SK-N-SH (cell line): ENCODE data around the gene SEC14L1.

Experiments used
- EP300 ChIP-seq, 2 experiments: IDR thresholded peaks; 2 replicates each; pipeline versions ENCODE4 v1.4.0 to v1.6.1; 2012; ENCODE audit warnings: borderline replicate concordance in 1 of 2, low read depth in 1 of 2, low read length in 1 of 2
- EZH2phosphoT487 ChIP-seq: fragments of 200-600 bp; sonication (generic); IDR thresholded peaks from 2 replicates; pipeline ENCODE4 v1.6.1; 2017; ENCODE audit warnings: low read depth, mixed run types, mild to moderate bottlenecking, antibody characterized with exemption, moderate library complexity, borderline replicate concordance
- GABPA ChIP-seq: IDR thresholded peaks from 2 replicates; pipeline ENCODE4 v1.4.0; 2012; ENCODE audit warnings: low read depth, mild to moderate bottlenecking
- MXI1 ChIP-seq: IDR thresholded peaks from 2 replicates; pipeline ENCODE4 v1.6.1; 2012; ENCODE audit warnings: mild to moderate bottlenecking, low read depth, low read length, improper control_type of control experiment
- RAD21 ChIP-seq: IDR thresholded peaks from 2 replicates; pipeline ENCODE4 v1.6.1; 2012; ENCODE audit warnings: mild to moderate bottlenecking, low read length
- RCOR1 ChIP-seq: fragments of 150-350 bp; IDR thresholded peaks from 2 replicates; pipeline ENCODE4 v1.6.1; 2017; ENCODE audit warnings: antibody characterized with exemption, low read length
- REST ChIP-seq: IDR thresholded peaks from 2 replicates; pipeline ENCODE4 v1.6.1; 2012; ENCODE audit warnings: mild to moderate bottlenecking, low read depth, low read length, moderate library complexity
- SIN3A ChIP-seq: IDR thresholded peaks from 2 replicates; pipeline ENCODE4 v1.6.1; 2012; ENCODE audit warnings: low read depth, mild to moderate bottlenecking, low read length, moderate library complexity, borderline replicate concordance
- SMC3 ChIP-seq: IDR thresholded peaks from 2 replicates; pipeline ENCODE4 v1.6.1; 2012; ENCODE audit warnings: low read depth, low read length, improper control_type of control experiment
- USF2 ChIP-seq: fragments of 150-350 bp; IDR thresholded peaks from 2 replicates; pipeline ENCODE4 v1.6.1; 2017; ENCODE audit warnings: antibody characterized with exemption, low read length, low read depth, borderline replicate concordance
- TF ChIP-seq, protein P1 (sequence below): fragments of 200-600 bp; sonication (generic); IDR thresholded peaks from 2 replicates; pipeline ENCODE4 v1.6.1; 2017; ENCODE audit warnings: antibody characterized with exemption, mild to moderate bottlenecking, moderate library complexity
- TF ChIP-seq, protein P2 (sequence below): IDR thresholded peaks from 2 replicates; pipeline ENCODE4 v1.4.0; 2012; ENCODE audit warnings: low read depth
- TF ChIP-seq, protein P3 (sequence below): IDR thresholded peaks from 2 replicates; pipeline ENCODE4 v1.4.0; 2012; ENCODE audit warnings: low read depth, borderline replicate concordance

GRCh38 chr17:77150196-77150595 is 9.4 kb downstream of the SEC14L1 start:
- TF ChIP-seq, protein P1, sequence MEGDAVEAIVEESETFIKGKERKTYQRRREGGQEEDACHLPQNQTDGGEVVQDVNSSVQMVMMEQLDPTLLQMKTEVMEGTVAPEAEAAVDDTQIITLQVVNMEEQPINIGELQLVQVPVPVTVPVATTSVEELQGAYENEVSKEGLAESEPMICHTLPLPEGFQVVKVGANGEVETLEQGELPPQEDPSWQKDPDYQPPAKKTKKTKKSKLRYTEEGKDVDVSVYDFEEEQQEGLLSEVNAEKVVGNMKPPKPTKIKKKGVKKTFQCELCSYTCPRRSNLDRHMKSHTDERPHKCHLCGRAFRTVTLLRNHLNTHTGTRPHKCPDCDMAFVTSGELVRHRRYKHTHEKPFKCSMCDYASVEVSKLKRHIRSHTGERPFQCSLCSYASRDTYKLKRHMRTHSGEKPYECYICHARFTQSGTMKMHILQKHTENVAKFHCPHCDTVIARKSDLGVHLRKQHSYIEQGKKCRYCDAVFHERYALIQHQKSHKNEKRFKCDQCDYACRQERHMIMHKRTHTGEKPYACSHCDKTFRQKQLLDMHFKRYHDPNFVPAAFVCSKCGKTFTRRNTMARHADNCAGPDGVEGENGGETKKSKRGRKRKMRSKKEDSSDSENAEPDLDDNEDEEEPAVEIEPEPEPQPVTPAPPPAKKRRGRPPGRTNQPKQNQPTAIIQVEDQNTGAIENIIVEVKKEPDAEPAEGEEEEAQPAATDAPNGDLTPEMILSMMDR: no peak
- no peak for TF ChIP-seq USF2
- no peak for TF ChIP-seq REST
- no peak for TF ChIP-seq RCOR1
- TF ChIP-seq EP300 (IDR thresholded peaks at IDR 0.05; ENCODE audit: borderline replicate concordance in 1 of 2, low read depth in 1 of 2, low read length in 1 of 2): no peak
- no peak for TF ChIP-seq EZH2phosphoT487
- TF ChIP-seq, protein P2, sequence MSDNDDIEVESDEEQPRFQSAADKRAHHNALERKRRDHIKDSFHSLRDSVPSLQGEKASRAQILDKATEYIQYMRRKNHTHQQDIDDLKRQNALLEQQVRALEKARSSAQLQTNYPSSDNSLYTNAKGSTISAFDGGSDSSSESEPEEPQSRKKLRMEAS: no peak
- TF ChIP-seq GABPA: no peak
- TF ChIP-seq, protein P3, sequence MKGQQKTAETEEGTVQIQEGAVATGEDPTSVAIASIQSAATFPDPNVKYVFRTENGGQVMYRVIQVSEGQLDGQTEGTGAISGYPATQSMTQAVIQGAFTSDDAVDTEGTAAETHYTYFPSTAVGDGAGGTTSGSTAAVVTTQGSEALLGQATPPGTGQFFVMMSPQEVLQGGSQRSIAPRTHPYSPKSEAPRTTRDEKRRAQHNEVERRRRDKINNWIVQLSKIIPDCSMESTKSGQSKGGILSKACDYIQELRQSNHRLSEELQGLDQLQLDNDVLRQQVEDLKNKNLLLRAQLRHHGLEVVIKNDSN: no peak
- no peak for TF ChIP-seq RAD21
- TF ChIP-seq SIN3A: no peak
- TF ChIP-seq MXI1: no peak
- no peak for TF ChIP-seq SMC3
